AG09309 (cell line): ENCODE data around the gene EGR2.
A peak's percentile ranks its signal among the peaks of the same experiment; 100 is the strongest.
"Not testable (repeated sequence)": the region's sequence is repeated elsewhere in the genome, so short reads cannot be mapped to it uniquely, and the experiment has no call there.

Experiments
- DNase-seq: peaks from one replicate; pipeline ENCODE4 v3.0.0-alpha.2; 2010; ENCODE audit warnings: low read depth
- H3K4me3 ChIP-seq: 2 replicates; pipeline ENCODE4 v1.5.1; 2011; ENCODE audit warnings: mild to moderate bottlenecking, low read depth, low read length, moderate library complexity; ENCODE audit not compliant: control insufficient read depth
- TF ChIP-seq, protein P1 (sequence below): IDR thresholded peaks from 2 replicates; pipeline ENCODE4 v1.5.1; 2011; ENCODE audit warnings: mild to moderate bottlenecking, low read depth, low read length, inconsistent platforms; ENCODE audit not compliant: insufficient read depth, control insufficient read depth; ENCODE audit errors: missing control alignments

The EGR2 gene

DNA sequence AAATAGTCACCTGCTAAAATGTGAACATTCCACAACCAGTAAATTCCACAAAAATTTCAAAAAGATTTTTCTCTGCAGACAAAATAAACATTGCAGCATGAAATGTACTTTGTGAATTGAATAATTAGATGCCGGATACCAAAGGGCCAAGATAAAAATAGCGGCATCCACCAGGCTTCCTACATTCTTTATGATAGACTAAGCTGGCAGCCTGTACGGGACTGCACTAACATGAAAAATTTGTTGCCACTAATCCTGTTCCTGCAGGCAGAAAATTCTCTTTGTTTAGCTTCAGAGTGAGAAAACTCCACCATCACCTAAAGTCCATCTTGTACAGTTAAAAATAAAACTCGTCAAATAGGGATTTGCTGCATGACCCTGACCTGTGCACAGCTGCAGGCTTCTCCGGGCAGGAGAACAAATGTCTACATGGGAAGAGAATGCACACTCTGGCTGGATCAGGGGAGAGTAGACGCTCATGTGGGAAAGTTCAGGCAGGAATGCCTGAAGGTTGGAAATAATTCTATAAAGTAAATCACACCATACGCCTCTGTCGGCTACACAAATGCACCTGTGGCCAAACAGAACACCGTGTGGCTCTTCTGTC is 27.2 kb downstream of the EGR2 start:
- DNase-seq = no peak
- TF ChIP-seq, protein P1, sequence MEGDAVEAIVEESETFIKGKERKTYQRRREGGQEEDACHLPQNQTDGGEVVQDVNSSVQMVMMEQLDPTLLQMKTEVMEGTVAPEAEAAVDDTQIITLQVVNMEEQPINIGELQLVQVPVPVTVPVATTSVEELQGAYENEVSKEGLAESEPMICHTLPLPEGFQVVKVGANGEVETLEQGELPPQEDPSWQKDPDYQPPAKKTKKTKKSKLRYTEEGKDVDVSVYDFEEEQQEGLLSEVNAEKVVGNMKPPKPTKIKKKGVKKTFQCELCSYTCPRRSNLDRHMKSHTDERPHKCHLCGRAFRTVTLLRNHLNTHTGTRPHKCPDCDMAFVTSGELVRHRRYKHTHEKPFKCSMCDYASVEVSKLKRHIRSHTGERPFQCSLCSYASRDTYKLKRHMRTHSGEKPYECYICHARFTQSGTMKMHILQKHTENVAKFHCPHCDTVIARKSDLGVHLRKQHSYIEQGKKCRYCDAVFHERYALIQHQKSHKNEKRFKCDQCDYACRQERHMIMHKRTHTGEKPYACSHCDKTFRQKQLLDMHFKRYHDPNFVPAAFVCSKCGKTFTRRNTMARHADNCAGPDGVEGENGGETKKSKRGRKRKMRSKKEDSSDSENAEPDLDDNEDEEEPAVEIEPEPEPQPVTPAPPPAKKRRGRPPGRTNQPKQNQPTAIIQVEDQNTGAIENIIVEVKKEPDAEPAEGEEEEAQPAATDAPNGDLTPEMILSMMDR = no peak

DNA sequence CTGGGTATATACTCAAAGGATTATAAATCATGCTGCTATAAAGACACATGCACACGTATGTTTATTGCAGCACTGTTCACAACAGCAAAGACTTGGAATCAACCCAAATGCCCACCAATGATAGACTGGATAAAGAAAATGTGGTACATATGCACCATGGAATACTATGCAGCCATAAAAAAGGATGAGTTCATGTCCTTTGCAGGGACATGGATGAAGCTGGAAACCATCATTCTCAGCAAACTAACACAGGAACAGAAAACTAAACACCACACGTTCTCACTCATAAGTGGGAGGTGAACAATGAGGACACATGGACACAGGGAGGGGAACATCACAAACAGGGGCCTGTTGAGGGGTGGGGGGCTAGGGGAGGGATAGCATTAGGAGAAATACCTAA is 27.9 kb downstream of the EGR2 start:
- H3K4me3 ChIP-seq, DNase-seq: not testable (repeated sequence)

More for the DNA sequence above, 27.2 kb downstream of the EGR2 start:
- no peak overlapping the region for H3K4me3 ChIP-seq

DNA sequence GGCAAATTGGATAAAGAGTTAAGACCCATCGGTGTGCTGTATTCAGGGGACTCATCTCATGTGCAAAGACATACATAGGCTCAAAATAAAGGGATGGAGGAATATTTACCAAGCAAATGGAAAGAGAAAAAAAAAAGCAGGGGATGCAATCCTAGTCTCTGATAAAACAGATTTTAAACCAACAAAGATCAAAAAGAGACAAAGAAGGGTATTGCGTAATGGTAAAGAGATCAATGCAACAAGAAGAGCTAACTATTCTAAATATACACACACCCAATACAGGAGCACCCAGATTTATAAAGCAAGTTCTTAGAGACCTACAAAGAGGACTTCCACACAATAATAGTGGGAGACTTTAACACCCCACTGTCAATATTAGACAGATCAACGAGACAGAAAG is 31.6 kb downstream of the EGR2 start:
- not testable (repeated sequence) for H3K4me3 ChIP-seq, DNase-seq

DNA sequence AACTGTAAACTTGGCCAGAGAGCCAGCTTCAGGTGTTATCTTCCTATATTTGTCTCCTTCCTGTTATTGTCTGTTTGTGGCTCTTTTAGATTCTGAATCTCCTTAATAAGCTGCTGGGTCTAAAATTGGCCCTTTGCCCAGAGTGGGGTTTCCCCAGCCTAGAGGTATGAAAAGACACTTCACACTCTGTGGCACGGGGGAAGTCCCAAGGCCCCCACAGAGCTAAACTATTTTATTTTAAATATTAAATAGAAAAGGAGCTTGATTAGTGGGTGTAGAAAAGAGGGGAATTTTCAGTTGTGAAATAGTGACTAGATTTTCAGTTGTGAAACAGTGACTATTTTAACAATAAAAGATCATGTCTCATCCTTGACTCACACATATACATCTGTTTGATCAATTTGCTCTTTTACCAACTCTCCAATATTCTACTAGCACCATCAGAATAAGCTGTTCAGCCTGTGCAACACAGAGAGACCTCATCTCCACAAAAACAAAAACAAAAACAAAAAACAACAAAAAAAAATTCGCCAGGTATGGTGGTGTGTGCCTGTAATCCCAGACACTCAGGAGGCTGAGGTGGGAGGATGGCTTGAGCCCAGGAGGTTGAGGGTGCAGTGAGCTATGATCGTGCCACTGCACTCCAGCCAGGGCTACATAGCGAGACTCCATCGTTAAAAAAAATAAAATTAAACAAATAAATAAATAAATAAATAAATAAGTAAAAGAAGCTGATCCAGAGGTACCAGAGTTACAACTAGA is 36.5 kb downstream of the EGR2 start:
- DNase-seq = peak; percentile 10

DNA sequence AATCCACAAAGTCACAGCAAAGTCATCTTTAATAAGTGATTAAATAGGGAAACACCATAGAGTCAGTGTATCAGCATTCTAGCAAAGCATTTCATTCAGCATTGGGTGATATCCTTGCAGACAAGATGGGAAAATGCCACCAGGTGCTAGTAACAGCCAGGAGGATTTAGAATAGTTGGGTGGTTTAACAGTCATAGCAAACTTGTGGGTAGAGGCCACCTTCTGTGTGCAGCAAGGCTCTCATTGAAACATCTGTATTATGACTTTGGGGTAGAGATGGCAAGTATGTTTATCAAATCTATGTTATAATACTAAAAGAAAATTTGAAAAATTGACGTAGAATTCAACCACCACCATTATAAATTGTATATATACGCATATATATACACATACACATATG is 38.0 kb downstream of the EGR2 start:
- TF ChIP-seq, protein P1 = no peak
- H3K4me3 ChIP-seq = no peak overlapping the region
- DNase-seq = no peak

More for the DNA sequence above, 36.5 kb downstream of the EGR2 start:
- no peak overlapping the region for H3K4me3 ChIP-seq
- TF ChIP-seq, protein P1 = no peak

DNA sequence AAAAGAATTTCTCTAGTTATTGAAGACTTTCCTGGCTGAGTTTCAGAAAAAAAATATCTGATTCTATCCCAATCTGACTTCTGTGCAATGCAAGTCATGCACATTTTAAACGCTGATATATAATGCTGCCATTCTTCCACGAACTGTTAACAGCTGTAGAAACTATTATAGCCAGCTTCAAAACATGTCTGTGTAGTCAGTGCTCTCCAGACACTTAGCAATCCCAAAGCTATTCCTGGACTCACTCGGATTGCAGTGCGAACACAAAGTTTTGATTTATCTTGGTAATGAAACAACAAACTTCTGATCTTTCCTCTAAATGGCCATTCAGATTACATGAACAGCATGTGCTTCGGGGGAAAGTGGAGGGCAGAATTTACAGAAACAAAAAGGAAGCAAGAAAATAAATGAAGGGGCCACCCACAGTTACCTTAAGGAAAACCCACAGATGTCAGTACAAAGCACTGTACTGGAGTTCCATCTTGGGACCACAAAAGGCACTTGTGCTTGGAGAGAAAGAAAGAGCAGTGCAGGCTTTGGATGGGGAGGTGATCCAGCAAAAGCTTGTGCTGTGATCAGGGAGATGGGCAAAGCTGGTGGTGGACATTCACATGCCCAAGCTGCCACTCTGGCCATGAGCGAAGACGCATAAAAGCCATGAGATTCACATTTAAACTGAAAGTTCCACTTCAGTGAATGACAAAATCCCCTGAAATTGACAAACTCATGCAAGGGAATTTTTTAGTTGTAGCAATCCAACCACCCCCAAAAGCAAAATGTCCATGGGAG is 43.8 kb downstream of the EGR2 start:
- no peak for DNase-seq
- no peak overlapping the region for H3K4me3 ChIP-seq
- TF ChIP-seq, protein P1 = no peak

DNA sequence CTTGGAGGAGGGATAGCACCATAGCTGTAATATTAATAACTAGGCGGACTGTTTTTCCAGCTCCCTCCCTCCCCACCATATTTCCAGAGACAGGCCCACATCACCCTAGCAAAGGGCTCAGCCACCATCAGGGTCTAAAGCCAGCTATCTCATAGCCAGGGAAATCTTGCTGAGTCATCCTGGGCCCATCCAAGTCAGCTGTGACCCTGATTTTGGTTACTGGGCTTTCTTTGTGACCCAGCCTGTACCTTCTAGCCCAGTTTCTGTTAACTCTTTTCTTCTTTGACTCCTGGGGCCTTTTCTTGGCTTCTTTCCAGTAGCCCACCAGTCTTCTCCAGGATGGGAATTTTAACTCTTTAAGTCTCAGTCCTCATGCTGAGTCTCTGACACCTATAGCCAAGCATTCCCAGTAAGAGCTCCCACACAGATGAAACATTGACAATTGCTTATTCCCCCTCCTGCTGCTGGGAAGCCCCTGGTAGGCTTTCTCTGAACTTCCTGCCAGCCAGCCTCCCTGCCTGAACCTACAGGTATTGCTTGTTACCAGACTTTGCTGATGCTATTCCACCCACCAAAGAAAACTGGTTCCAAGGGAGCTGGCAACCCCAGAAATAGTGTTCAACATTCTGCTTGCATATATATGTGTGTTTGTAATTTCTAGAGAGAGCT is 46.5 kb downstream of the EGR2 start:
- no peak overlapping the region for H3K4me3 ChIP-seq
- TF ChIP-seq, protein P1 = no peak
- DNase-seq = no peak
